ENCODE measurements around the gene KLHL8.
A peak's percentile ranks its signal among the peaks of the same experiment; 100 is the strongest.
"Not testable (repeated sequence)": the region's sequence is repeated elsewhere in the genome, so short reads cannot be mapped to it uniquely, and the experiment has no call there.

The KLHL8 gene

GRCh38 chr4:87150498-87151261 lies 69.7 kb downstream of the KLHL8 start:
- peak; percentile 88 for ATAC-seq
- no peak for TF ChIP-seq CSDC2 (CRISPR knock-in tag; IDR thresholded peaks at IDR 0.05)
- TF ChIP-seq ESRRG (CRISPR knock-in tag; IDR thresholded peaks at IDR 0.05): no peak
- TF ChIP-seq PPARA (CRISPR knock-in tag; IDR thresholded peaks at IDR 0.05; ENCODE audit: borderline replicate concordance): no peak
- no peak for TF ChIP-seq CREB5 (CRISPR knock-in tag; IDR thresholded peaks at IDR 0.05; ENCODE audit: low read depth)
- no peak for TF ChIP-seq TCF4 (CRISPR knock-in tag; IDR thresholded peaks at IDR 0.05; ENCODE audit: borderline replicate concordance)
- no peak for TF ChIP-seq BACH2 (CRISPR knock-in tag; IDR thresholded peaks at IDR 0.05; ENCODE audit: borderline replicate concordance)
- no peak for TF ChIP-seq SNAI2 (CRISPR knock-in tag; IDR thresholded peaks at IDR 0.05)
- TF ChIP-seq ISL1 (CRISPR knock-in tag; IDR thresholded peaks at IDR 0.05): no peak
- TF ChIP-seq OSR1 (CRISPR knock-in tag; IDR thresholded peaks at IDR 0.05): no peak

- no peak for ATAC-seq
- no peak for TF ChIP-seq GLIS3 (CRISPR knock-in tag; IDR thresholded peaks at IDR 0.05)
- no peak for TF ChIP-seq ZC3H10 (CRISPR knock-in tag; IDR thresholded peaks at IDR 0.05)
- no peak for TF ChIP-seq RARB (CRISPR knock-in tag; IDR thresholded peaks at IDR 0.05)
- no peak for TF ChIP-seq ARNTL (CRISPR knock-in tag; IDR thresholded peaks at IDR 0.05; ENCODE audit: borderline replicate concordance, low read depth)
- no peak for TF ChIP-seq PATZ1 (CRISPR knock-in tag; IDR thresholded peaks at IDR 0.05; ENCODE audit: borderline replicate concordance)
- TF ChIP-seq PPARA (CRISPR knock-in tag; IDR thresholded peaks at IDR 0.05; ENCODE audit: borderline replicate concordance): no peak
- TF ChIP-seq POU6F1 (CRISPR knock-in tag; IDR thresholded peaks at IDR 0.05; ENCODE audit: borderline replicate concordance, low read depth): no peak
- no peak for TF ChIP-seq ISL1 (CRISPR knock-in tag; IDR thresholded peaks at IDR 0.05)
- TF ChIP-seq OSR1 (CRISPR knock-in tag; IDR thresholded peaks at IDR 0.05): no peak
- TF ChIP-seq ZFP3 (CRISPR knock-in tag; IDR thresholded peaks at IDR 0.05): no peak
- no peak for TF ChIP-seq BACH2 (CRISPR knock-in tag; IDR thresholded peaks at IDR 0.05; ENCODE audit: borderline replicate concordance)
- no peak for TF ChIP-seq SNAI2 (CRISPR knock-in tag; IDR thresholded peaks at IDR 0.05)
Observed at GRCh38 chr4:87147116-87147515, 73.3 kb downstream of the KLHL8 start.

- not testable (repeated sequence) for ATAC-seq
Observed at GRCh38 chr4:87145934-87146333, 74.5 kb downstream of the KLHL8 start.

GRCh38 chr4:87144356-87144755 lies 76.1 kb downstream of the KLHL8 start:
- ATAC-seq: no peak
- TF ChIP-seq ZNF565 (CRISPR knock-in tag; conservative IDR thresholded peaks at IDR 0.05; ENCODE audit: low read depth): no peak
- TF ChIP-seq ZFP30 (CRISPR knock-in tag; IDR thresholded peaks at IDR 0.05): no peak
- no peak for TF ChIP-seq PATZ1 (CRISPR knock-in tag; IDR thresholded peaks at IDR 0.05; ENCODE audit: borderline replicate concordance)
- TF ChIP-seq POU6F1 (CRISPR knock-in tag; IDR thresholded peaks at IDR 0.05; ENCODE audit: borderline replicate concordance, low read depth): no peak
- no peak for TF ChIP-seq SNAI2 (CRISPR knock-in tag; IDR thresholded peaks at IDR 0.05)
- TF ChIP-seq ZNF8 (CRISPR knock-in tag; IDR thresholded peaks at IDR 0.05): no peak
- TF ChIP-seq OSR1 (CRISPR knock-in tag; IDR thresholded peaks at IDR 0.05): no peak
- TF ChIP-seq BACH2 (CRISPR knock-in tag; IDR thresholded peaks at IDR 0.05; ENCODE audit: borderline replicate concordance): no peak
- no peak for TF ChIP-seq RARB (CRISPR knock-in tag; IDR thresholded peaks at IDR 0.05)
